ENCODE measurements around the gene SCG3.

Gene SCG3

DNA sequence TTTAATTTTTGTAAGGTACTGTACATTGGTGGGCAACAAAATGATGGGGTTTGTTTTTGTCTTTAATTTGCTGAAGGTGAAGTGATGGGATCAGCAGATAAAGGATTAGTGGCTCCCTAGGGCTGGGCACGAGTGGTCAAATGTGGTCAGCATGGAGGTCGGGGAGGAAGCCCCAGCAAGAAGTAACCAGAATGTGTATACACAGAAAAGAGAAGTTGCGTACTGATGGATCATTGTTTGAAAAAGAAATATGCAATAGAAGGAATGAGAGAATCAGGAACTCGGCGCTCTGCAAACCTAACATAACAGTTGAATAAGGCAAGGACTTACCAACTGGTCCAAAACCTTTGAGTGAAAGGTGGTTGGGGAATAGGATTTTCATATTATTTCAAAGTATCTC is 71.6 kb downstream of the SCG3 start:
- TF ChIP-seq, protein P1, sequence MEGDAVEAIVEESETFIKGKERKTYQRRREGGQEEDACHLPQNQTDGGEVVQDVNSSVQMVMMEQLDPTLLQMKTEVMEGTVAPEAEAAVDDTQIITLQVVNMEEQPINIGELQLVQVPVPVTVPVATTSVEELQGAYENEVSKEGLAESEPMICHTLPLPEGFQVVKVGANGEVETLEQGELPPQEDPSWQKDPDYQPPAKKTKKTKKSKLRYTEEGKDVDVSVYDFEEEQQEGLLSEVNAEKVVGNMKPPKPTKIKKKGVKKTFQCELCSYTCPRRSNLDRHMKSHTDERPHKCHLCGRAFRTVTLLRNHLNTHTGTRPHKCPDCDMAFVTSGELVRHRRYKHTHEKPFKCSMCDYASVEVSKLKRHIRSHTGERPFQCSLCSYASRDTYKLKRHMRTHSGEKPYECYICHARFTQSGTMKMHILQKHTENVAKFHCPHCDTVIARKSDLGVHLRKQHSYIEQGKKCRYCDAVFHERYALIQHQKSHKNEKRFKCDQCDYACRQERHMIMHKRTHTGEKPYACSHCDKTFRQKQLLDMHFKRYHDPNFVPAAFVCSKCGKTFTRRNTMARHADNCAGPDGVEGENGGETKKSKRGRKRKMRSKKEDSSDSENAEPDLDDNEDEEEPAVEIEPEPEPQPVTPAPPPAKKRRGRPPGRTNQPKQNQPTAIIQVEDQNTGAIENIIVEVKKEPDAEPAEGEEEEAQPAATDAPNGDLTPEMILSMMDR (IDR thresholded peaks at IDR 0.05; ENCODE audit: low read depth, low read length, missing control alignments) = no peak
- H3K4me3 ChIP-seq (ENCODE audit: low read depth, low read length) = no peak overlapping the region
- DNase-seq (ENCODE audit: low read depth) = no peak
- in situ Hi-C loops (cut with HindIII; ENCODE audit: low sequenced_read_pairs) = loop anchor here (25.0 kb wide), 1 partner anchor 91 kb away; no protein-coding TSS in a partner anchor

DNA sequence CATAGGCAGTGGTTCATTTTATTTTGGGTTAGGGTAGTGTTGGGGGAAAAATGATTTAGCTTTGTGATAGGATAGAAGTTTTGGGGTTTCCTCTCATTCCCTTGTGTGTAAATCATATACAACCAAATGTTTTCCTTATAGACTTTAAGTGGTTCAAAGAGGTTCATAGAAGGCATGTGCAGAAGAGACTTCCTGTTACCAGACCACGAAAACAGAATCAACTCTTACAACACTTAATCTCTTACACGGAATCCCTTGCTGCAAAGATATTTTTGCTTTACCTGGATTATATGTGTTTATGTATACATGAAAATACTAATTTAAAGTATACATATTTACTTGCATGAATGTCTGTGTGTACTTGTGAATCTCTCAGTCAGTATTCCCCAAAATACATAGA is 73.0 kb downstream of the SCG3 start:
- H3K4me3 ChIP-seq (ENCODE audit: low read depth, low read length) = no peak overlapping the region
- in situ Hi-C loops (cut with HindIII; ENCODE audit: low sequenced_read_pairs) = loop anchor here (25.0 kb wide), 1 partner anchor 92 kb away; no protein-coding TSS in a partner anchor
- no peak for DNase-seq (ENCODE audit: low read depth)
- TF ChIP-seq, protein P1 (IDR thresholded peaks at IDR 0.05; ENCODE audit: low read depth, low read length, missing control alignments) = no peak

DNA sequence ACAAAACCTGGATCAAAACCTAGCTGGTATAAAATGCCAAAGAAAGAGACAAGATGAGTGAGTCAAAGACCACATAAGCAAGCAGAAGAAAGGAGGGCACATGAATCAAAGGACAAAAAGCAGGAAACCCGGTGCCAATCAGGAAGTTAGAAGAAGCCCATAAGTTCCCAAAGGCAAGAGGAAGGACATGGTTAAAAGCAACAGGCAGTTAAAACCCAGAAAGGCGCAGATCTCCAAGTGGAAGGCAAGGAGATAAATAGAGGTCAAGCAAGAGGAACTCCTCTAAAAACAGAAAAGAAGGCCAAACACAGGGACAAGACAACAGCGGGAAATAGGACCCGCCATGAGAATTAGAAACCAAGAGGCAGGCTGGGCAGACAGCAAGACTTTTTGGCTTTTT is 74.5 kb downstream of the SCG3 start:
- no peak for DNase-seq (ENCODE audit: low read depth)
- in situ Hi-C loops (cut with HindIII; ENCODE audit: low sequenced_read_pairs) = loop anchor here (25.0 kb wide), 1 partner anchor 93 kb away; no protein-coding TSS in a partner anchor
- H3K4me3 ChIP-seq (ENCODE audit: low read depth, low read length) = no peak overlapping the region
- TF ChIP-seq, protein P1 (IDR thresholded peaks at IDR 0.05; ENCODE audit: low read depth, low read length, missing control alignments) = no peak

DNA sequence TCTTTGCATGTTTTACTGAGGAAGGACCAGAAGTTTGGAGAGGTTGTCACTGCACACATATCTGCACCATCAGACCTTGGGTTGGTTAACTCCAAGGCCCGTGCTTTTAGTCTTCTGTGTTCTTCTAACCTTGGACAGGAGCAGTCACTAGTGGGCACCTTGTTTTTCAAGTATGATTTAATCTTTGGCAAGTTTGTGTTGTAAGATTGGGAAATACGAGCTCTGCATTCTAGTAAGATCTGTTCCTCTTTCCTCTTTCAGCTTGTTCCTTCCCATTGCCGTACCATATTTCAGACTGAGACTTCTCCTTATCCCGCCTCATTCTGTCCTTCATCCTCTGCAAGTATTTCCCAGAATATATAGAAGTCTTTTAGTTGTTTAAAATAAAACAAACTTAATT is 75.2 kb downstream of the SCG3 start:
- no peak for DNase-seq (ENCODE audit: low read depth)
- TF ChIP-seq, protein P1 (IDR thresholded peaks at IDR 0.05; ENCODE audit: low read depth, low read length, missing control alignments) = no peak
- in situ Hi-C loops (cut with HindIII; ENCODE audit: low sequenced_read_pairs) = loop anchor here (25.0 kb wide), 1 partner anchor 94 kb away; no protein-coding TSS in a partner anchor
- H3K4me3 ChIP-seq (ENCODE audit: low read depth, low read length) = no peak overlapping the region

DNA sequence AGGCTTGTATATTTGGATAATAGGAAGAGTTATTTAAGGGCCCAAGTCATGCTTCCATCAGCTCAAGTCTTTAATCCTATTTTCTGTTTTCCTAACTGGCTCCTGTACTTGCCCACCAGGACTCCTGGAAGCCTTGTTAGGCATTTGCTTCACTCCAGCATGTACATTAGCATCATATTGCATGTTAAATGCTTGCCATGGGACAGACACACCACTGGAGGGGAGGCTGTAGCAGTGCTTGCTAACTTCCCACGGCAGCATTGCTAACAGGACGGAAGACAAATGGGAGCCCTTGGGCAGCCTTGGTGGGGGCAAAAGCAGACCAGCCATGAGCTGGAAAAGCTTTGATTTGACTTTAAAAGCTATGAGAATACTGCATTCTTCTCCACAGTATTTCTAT is 76.1 kb downstream of the SCG3 start:
- in situ Hi-C loops (cut with HindIII; ENCODE audit: low sequenced_read_pairs) = loop anchor here (25.0 kb wide), 1 partner anchor 95 kb away; no protein-coding TSS in a partner anchor
- TF ChIP-seq, protein P1 (IDR thresholded peaks at IDR 0.05; ENCODE audit: low read depth, low read length, missing control alignments) = no peak
- H3K4me3 ChIP-seq (ENCODE audit: low read depth, low read length) = no peak overlapping the region
- DNase-seq (ENCODE audit: low read depth) = no peak

DNA sequence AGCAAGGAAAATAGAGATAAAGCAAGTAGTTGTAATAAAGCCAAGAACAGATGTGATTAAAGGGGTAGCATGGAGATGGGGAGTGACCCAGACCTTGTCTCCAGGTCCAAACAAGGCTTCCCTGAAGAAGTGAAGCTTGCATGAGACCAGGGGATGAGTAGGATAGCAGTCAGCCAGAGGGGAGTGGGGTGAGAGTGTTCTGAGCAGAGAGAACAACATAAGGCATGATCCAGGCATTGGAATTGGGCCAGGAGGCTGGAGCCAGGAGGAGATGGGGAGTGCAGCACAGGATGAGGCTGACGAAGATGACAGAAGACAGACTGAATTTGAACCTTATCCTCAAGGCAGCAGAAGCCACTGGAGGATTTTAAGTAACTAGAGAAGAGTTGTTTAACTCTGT is 77.3 kb downstream of the SCG3 start:
- TF ChIP-seq, protein P1 (IDR thresholded peaks at IDR 0.05; ENCODE audit: low read depth, low read length, missing control alignments) = no peak
- no peak for DNase-seq (ENCODE audit: low read depth)
- in situ Hi-C loops (cut with HindIII; ENCODE audit: low sequenced_read_pairs) = loop anchor here (25.0 kb wide), 1 partner anchor 96 kb away; no protein-coding TSS in a partner anchor
- H3K4me3 ChIP-seq (ENCODE audit: low read depth, low read length) = no peak overlapping the region

All from astrocyte of the cerebellum (primary cell).